HEK293T (cell line): Measurements from ENCODE around the gene FOXC1.

ENCODE experiments used
- ARNT ChIP-seq: fragments of 450-650 bp; IDR thresholded peaks from 2 replicates; pipeline ENCODE4 v1.6.1; 2017; ENCODE audit warnings: mild to moderate bottlenecking
- BHLHE40 ChIP-seq: fragments of 450-650 bp; IDR thresholded peaks from 2 replicates; pipeline ENCODE4 v1.6.1; 2016; ENCODE audit warnings: mild to moderate bottlenecking, moderate library complexity, borderline replicate concordance
- FOXA1 ChIP-seq: fragments of 450-650 bp; IDR thresholded peaks from 2 replicates; pipeline ENCODE4 v1.6.1; 2016; ENCODE audit warnings: mild to moderate bottlenecking
- FOXK2 ChIP-seq: fragments of 450-650 bp; IDR thresholded peaks from 2 replicates; pipeline ENCODE4 v1.6.1; 2016; ENCODE audit warnings: mild to moderate bottlenecking
- FOXM1 ChIP-seq: fragments of 450-650 bp; IDR thresholded peaks from 2 replicates; pipeline ENCODE4 v1.6.1; 2017; ENCODE audit warnings: mild to moderate bottlenecking, borderline replicate concordance
- NFRKB ChIP-seq: fragments of 450-650 bp; IDR thresholded peaks from 2 replicates; pipeline ENCODE4 v1.6.1; 2016; ENCODE audit warnings: mild to moderate bottlenecking, moderate library complexity
- SUZ12 ChIP-seq: fragments of 450-650 bp; IDR thresholded peaks from 2 replicates; pipeline ENCODE4 v1.6.1; 2016; ENCODE audit warnings: mild to moderate bottlenecking
- ZNF384 ChIP-seq: fragments of 450-650 bp; IDR thresholded peaks from 2 replicates; pipeline ENCODE4 v1.6.1; 2016
- TF ChIP-seq, protein P1 (sequence below): fragments of 450-650 bp; IDR thresholded peaks from 2 replicates; pipeline ENCODE4 v1.6.1; 2016

DNA sequence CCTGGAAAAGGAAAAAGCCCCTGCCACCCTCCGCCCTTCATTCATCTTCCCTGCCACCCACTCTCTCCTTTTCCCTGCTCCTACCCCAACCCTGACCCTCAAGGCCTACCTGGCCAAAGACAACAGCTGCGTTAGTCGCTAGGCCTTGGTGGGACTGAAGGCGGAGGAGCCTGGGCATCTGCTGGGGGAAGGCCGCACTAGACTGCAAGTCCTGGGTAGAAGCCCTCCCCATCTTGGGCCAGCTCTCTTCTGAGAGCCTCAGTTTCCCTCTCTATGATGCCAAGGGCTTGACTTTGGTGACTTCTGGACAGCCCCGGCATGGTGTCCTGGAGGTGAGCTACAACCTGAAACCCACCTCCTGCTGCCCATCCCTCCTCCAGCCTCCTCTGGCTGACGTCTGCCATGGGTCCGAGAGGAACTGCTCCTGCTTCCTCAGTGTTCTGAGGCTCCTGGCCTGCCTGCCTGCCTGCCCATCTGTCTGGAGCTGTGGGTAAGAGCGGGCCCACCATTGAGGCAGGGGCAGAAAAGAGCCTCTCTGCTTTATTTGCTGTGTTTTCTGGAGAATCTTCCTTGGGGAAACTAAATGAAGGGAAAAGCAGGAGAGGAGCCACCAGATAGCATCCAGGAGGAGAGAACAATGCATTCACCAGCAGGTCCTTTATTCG, 7.5 kb upstream of the FOXC1 start:
- TF ChIP-seq FOXM1 = no peak
- TF ChIP-seq, protein P1, sequence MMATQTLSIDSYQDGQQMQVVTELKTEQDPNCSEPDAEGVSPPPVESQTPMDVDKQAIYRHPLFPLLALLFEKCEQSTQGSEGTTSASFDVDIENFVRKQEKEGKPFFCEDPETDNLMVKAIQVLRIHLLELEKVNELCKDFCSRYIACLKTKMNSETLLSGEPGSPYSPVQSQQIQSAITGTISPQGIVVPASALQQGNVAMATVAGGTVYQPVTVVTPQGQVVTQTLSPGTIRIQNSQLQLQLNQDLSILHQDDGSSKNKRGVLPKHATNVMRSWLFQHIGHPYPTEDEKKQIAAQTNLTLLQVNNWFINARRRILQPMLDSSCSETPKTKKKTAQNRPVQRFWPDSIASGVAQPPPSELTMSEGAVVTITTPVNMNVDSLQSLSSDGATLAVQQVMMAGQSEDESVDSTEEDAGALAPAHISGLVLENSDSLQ = no peak
- no peak for TF ChIP-seq NFRKB
- TF ChIP-seq ARNT = no peak
- no peak for TF ChIP-seq BHLHE40
- TF ChIP-seq ZNF384 = no peak
- TF ChIP-seq FOXK2 = no peak
- no peak for TF ChIP-seq SUZ12
- TF ChIP-seq FOXA1 = no peak
